IMR-90 (cell line): ENCODE measurements around the gene CFAP206. TPM values are rescaled to one million over a fixed set of nuclear protein-coding genes. Genes with fewer than 3 reads are reported as not detected.

ENCODE experiments used
- ATAC-seq: fragments of 200-7000 bp; cut with Tn5 transposase; 2 replicates; pipeline ENCODE4 v1.9.1; 2020; ENCODE audit warnings: low read depth, mild to moderate bottlenecking, moderate library complexity
- BruUV-seq: library from RNA; stranded (reverse); fragments of 400-500 nt; replicated peaks from 2 replicates; lab custom pipeline; 2021; lab: Mats Ljungman, UMichigan
- CTCF ChIA-PET: fragments of 300-600 bp; formaldehyde crosslinking; extraction: SDS; loops from one replicate; lab custom pipeline; 2021; ENCODE audit warnings: antibody characterized with exemption; lab: Yijun Ruan, JAX
- POLR2A ChIA-PET: fragments of 300-600 bp; sonication (Branson Sonifier 250); formaldehyde crosslinking; loops from one replicate; lab custom pipeline; 2022; ENCODE audit warnings: antibody characterized with exemption; ENCODE audit not compliant: unreplicated experiment; lab: Charles Lee
- DNase-seq: peaks from one replicate; pipeline ENCODE4 v3.0.0; 2013
- H2AFZ ChIP-seq: replicated peaks from 2 replicates; pipeline ENCODE3; 2013; ENCODE audit warnings: low read length, mild to moderate bottlenecking; ENCODE audit not compliant: poor library complexity
- H2AK5ac ChIP-seq: 2 replicates; pipeline ENCODE4 v1.6.1; 2013; ENCODE audit warnings: low read depth, low read length, inconsistent platforms
- H2AK9ac ChIP-seq: replicated peaks from 2 replicates; pipeline ENCODE3; 2013; ENCODE audit warnings: mild to moderate bottlenecking, low read depth, low read length, moderate library complexity; ENCODE audit not compliant: poor library complexity
- H2BK120ac ChIP-seq: 2 replicates; pipeline ENCODE4 v1.6.1; 2013; ENCODE audit warnings: low read depth, low read length, inconsistent platforms
- H2BK15ac ChIP-seq: 3 replicates; pipeline ENCODE4 v1.6.1; 2013; ENCODE audit warnings: low read depth, low read length, inconsistent platforms
- H2BK20ac ChIP-seq: 2 replicates; pipeline ENCODE4 v1.6.1; 2013; ENCODE audit warnings: low read depth, mild to moderate bottlenecking, inconsistent platforms, low read length, moderate library complexity
- H2BK5ac ChIP-seq: 2 replicates; pipeline ENCODE4 v1.6.1; 2013; ENCODE audit warnings: mild to moderate bottlenecking, low read depth, low read length, inconsistent platforms; ENCODE audit not compliant: poor library complexity, severe bottlenecking
- H3K14ac ChIP-seq: replicated peaks from 2 replicates; pipeline ENCODE4 v1.6.1; 2013; ENCODE audit warnings: low read depth, low read length, inconsistent platforms
- H3K18ac ChIP-seq: 2 replicates; pipeline ENCODE4 v1.6.1; 2013; ENCODE audit warnings: low read depth, low read length, control low read depth
- H3K23ac ChIP-seq: 2 replicates; pipeline ENCODE4 v1.6.1; 2013; ENCODE audit warnings: low read depth, low read length, inconsistent platforms
- H3K27ac ChIP-seq: 2 replicates; pipeline ENCODE4 v1.5.1; 2013; ENCODE audit warnings: mild to moderate bottlenecking, control low read depth, low read length; ENCODE audit not compliant: insufficient read depth
- H3K27me3 ChIP-seq: 2 replicates; pipeline ENCODE4 v1.6.1; 2013; ENCODE audit warnings: low read length; ENCODE audit not compliant: control insufficient read depth, insufficient read depth
- H3K36me3 ChIP-seq: 2 replicates; pipeline ENCODE4 v1.6.1; 2013; ENCODE audit warnings: low read length, mixed read lengths; ENCODE audit not compliant: control insufficient read depth, insufficient read depth
- H3K4ac ChIP-seq: 2 replicates; pipeline ENCODE4 v1.6.1; 2013; ENCODE audit warnings: low read depth, low read length, inconsistent platforms
- H3K4me1 ChIP-seq: 2 replicates; pipeline ENCODE4 v1.6.1; 2013; ENCODE audit warnings: low read length, mixed read lengths; ENCODE audit not compliant: control insufficient read depth, insufficient read depth
- H3K4me2 ChIP-seq: 2 replicates; pipeline ENCODE4 v1.6.1; 2013; ENCODE audit warnings: low read depth, mild to moderate bottlenecking, control low read depth, low read length, moderate library complexity
- H3K4me3 ChIP-seq: 2 replicates; pipeline ENCODE4 v1.5.1; 2013; ENCODE audit warnings: low read depth, mild to moderate bottlenecking, control low read depth, low read length, moderate library complexity; ENCODE audit not compliant: insufficient read depth
- H3K56ac ChIP-seq: 2 replicates; pipeline ENCODE4 v1.6.1; 2013; ENCODE audit warnings: low read length, inconsistent platforms; ENCODE audit not compliant: insufficient read depth; ENCODE audit errors: extremely low read depth
- H3K79me1 ChIP-seq, 2 experiments: 2 replicates each; pipeline ENCODE4 v1.6.1; 2013; ENCODE audit warnings: low read length in 2 of 2, inconsistent platforms in 1 of 2, low read depth in 1 of 2
- H3K9ac ChIP-seq: 2 replicates; pipeline ENCODE4 v1.6.1; 2013; ENCODE audit warnings: low read depth, low read length, control low read depth
- H3K9me1 ChIP-seq: 2 replicates; pipeline ENCODE4 v1.6.1; 2013; ENCODE audit warnings: low read length, inconsistent platforms; ENCODE audit not compliant: insufficient read depth
- H3K9me3 ChIP-seq: 2 replicates; pipeline ENCODE4 v1.6.1; 2013; ENCODE audit warnings: low read length; ENCODE audit not compliant: control insufficient read depth, insufficient read depth
- H4K20me1 ChIP-seq: 2 replicates; pipeline ENCODE4 v1.6.1; 2013; ENCODE audit warnings: low read length, inconsistent platforms; ENCODE audit not compliant: insufficient read depth
- H4K5ac ChIP-seq: 2 replicates; pipeline ENCODE4 v1.6.1; 2013; ENCODE audit warnings: mild to moderate bottlenecking, low read depth, low read length, control low read depth
- H4K8ac ChIP-seq, 2 experiments: 2 replicates each; pipeline ENCODE4 v1.6.1; 2013; ENCODE audit warnings: low read depth in 2 of 2, low read length in 2 of 2, control low read depth in 1 of 2, inconsistent platforms in 1 of 2
- H4K91ac ChIP-seq: 2 replicates; pipeline ENCODE4 v1.6.1; 2013; ENCODE audit warnings: low read depth, low read length, inconsistent platforms; ENCODE audit not compliant: insufficient read depth
- CEBPB ChIP-seq: IDR thresholded peaks from 2 replicates; pipeline ENCODE4 v1.6.1; 2012; ENCODE audit warnings: low read depth, low read length, improper control_type of control experiment
- FOS ChIP-seq: fragments of 150-350 bp; IDR thresholded peaks from 2 replicates; pipeline ENCODE4 v1.6.1; 2016; ENCODE audit warnings: low read depth, low read length
- MAFK ChIP-seq: IDR thresholded peaks from 2 replicates; pipeline ENCODE4 v1.6.1; 2012; ENCODE audit warnings: low read depth, low read length, improper control_type of control experiment
- MXI1 ChIP-seq: IDR thresholded peaks from 2 replicates; pipeline ENCODE4 v1.6.1; 2012; ENCODE audit warnings: low read depth, mild to moderate bottlenecking, low read length, moderate library complexity, borderline replicate concordance
- NFE2L2 ChIP-seq: fragments of 150-350 bp; IDR thresholded peaks from 2 replicates; pipeline ENCODE4 v1.6.1; 2016; ENCODE audit warnings: low read depth, mild to moderate bottlenecking, low read length
- POLR2A ChIP-seq: IDR thresholded peaks from 2 replicates; pipeline ENCODE4 v1.6.1; 2012; ENCODE audit warnings: mild to moderate bottlenecking, low read depth, low read length
- RFX5 ChIP-seq: IDR thresholded peaks from 2 replicates; pipeline ENCODE4 v1.8.0; 2012; ENCODE audit warnings: low read depth, mild to moderate bottlenecking, low read length, moderate library complexity
- SMC3 ChIP-seq: fragments of 150-350 bp; IDR thresholded peaks from 2 replicates; pipeline ENCODE4 v1.6.1; 2016; ENCODE audit warnings: low read depth, mild to moderate bottlenecking, antibody characterized with exemption, low read length, moderate library complexity
- WGBS, 2 experiments: methylation state at CpG; one replicate each; pipeline versions ENCODE4 v1.1.5 to v1.1.7; 2013; ENCODE audit warnings: missing lambda C conversion rate in 2 of 2; ENCODE audit not compliant: insufficient read length in 1 of 2; ENCODE audit errors: extremely low coverage in 2 of 2; 5-methylcytosine and 5-hydroxymethylcytosine counted together
- dilution Hi-C: fragments of 300-500 bp; cut with HindIII; formaldehyde crosslinking; loops from one replicate; pipeline ENCODE4 v1.14.3; 2018; ENCODE audit warnings: low sequenced_read_pairs; ENCODE audit not compliant: unreplicated experiment
- in situ Hi-C: fragments of 300-500 bp; cut with MboI; formaldehyde crosslinking; loops from 3 replicates; pipeline ENCODE4 v1.14.3; 2019; ENCODE audit warnings: low sequenced_read_pairs, inconsistent platforms, mixed read lengths
- intact Hi-C: fragments of 100-400 bp; cut with micrococcal nuclease; formaldehyde crosslinking; loops from 2 replicates; pipeline ENCODE4 v1.10.0; 2022
- polyA plus RNA-seq, 3 experiments: library from polyadenylated mRNA; depleted of rRNA; stranded (reverse); fragments of >200 nt; gene quantifications; 2 replicates each; pipeline ENCODE4 v1.2.3, GENCODE V29; 2012; ENCODE audit warnings: low replicate concordance in 1 of 3
- total RNA-seq: library from RNA; depleted of rRNA; stranded (reverse); fragments of >200 nt; gene quantifications from 2 replicates; pipeline ENCODE4 v1.2.3, GENCODE V29; 2012

The CFAP206 gene
- total and polyA plus RNA-seq, 2 of the 4 experiments (the other 2 are of a cell fraction): under 0.01 to 0.09 TPM

- no peak overlapping the region for H3K4me3 ChIP-seq
- H2BK20ac ChIP-seq: no peak overlapping the region
- no peaks in the 10 kb centered on the region for H3K27me3 ChIP-seq
- H4K5ac ChIP-seq: no peak overlapping the region
- DNase-seq (no peak), ATAC-seq (no peak)
- no peak overlapping the region for H3K9ac ChIP-seq
- intact Hi-C loops (no loop called here), in situ Hi-C loops (no loop called here), dilution Hi-C loops (no loop called here)
- BruUV-seq: no TSS peak
- H2AK9ac ChIP-seq: no peak overlapping the region
- H3K56ac ChIP-seq: no peak overlapping the region
- H2BK15ac ChIP-seq: no peak overlapping the region
- 96% methylated on average over 4 of the region's 7 CpGs; no CpG with 5 or more reads in 1 of the 2 experiments for WGBS, 2 experiments
- ChIA-PET POLR2A (no interaction called here), CTCF (no interaction called here)
- H2AFZ ChIP-seq: no peak overlapping the region
- no peak overlapping the region for H2AK5ac ChIP-seq
- no peak overlapping the region for H2BK5ac ChIP-seq
- no peaks in the 10 kb centered on the region; the same call in 1 of the 2 replicates for H3K4me1 ChIP-seq
- peaks cover 12% of the 10 kb centered on the region for H3K36me3 ChIP-seq
- H3K9me1 ChIP-seq: peaks cover 3% of the 10 kb centered on the region; the same call in 1 of the 2 replicates
- H3K27ac ChIP-seq: no peak overlapping the region
- H3K18ac ChIP-seq: no peak overlapping the region
- TF ChIP-seq POLR2A (no peak), SMC3 (no peak), RFX5 (no peak), MAFK (no peak), NFE2L2 (no peak), CEBPB (no peak), MXI1 (no peak), FOS (no peak)
- no peak overlapping the region for H4K8ac ChIP-seq
- peaks cover 9 to 13% of the 10 kb centered on the region in 2 experiments; a peak in 3 of 4 replicates for H3K79me1 ChIP-seq
- H4K20me1 ChIP-seq: no peaks in the 10 kb centered on the region
- no peak overlapping the region for H4K91ac ChIP-seq
- no peak overlapping the region for H3K23ac ChIP-seq
- H3K9me3 ChIP-seq: peaks cover 7% of the 10 kb centered on the region; the same call in 1 of the 2 replicates
- no peak overlapping the region for H2BK120ac ChIP-seq
- no peak overlapping the region for H3K14ac ChIP-seq
- H3K4ac ChIP-seq: no peak overlapping the region
- H3K4me2 ChIP-seq: no peak overlapping the region
These were observed 76.7 kb downstream of the CFAP206 start for GRCh38 chr6:87484491-87484890.
